SK-N-SH treated with all-trans-retinoic acid at 6 μM for 48 hours (cell line): ENCODE measurements around the gene FLNC.

ENCODE experiments used
- ATAC-seq: fragments of 200-7000 bp; cut with Tn5 transposase; 3 replicates; pipeline ENCODE4 v1.9.1; 2020; ENCODE audit warnings: mild to moderate bottlenecking, moderate library complexity
- BACH2 ChIP-seq: fragments of 250-450 bp; sonication (Bioruptor Pico); IDR thresholded peaks from 2 replicates; pipeline ENCODE4 v1.9.0; 2021; ENCODE audit warnings: mild to moderate bottlenecking, borderline replicate concordance
- CSDC2 ChIP-seq: fragments of 250-450 bp; sonication (Bioruptor Pico); IDR thresholded peaks from 2 replicates; pipeline ENCODE4 v1.5.0; 2020; ENCODE audit warnings: mild to moderate bottlenecking, moderate library complexity
- ESRRG ChIP-seq: fragments of 250-450 bp; sonication (Bioruptor Pico); IDR thresholded peaks from 2 replicates; pipeline ENCODE4 v1.6.1; 2021; ENCODE audit warnings: mild to moderate bottlenecking
- ISL1 ChIP-seq: fragments of 250-450 bp; sonication (Bioruptor Pico); IDR thresholded peaks from 2 replicates; pipeline ENCODE4 v2.1.2; 2022; ENCODE audit warnings: mild to moderate bottlenecking, moderate library complexity
- OSR1 ChIP-seq: fragments of 250-450 bp; sonication (Bioruptor Pico); IDR thresholded peaks from 2 replicates; pipeline ENCODE4 v1.8.0; 2022; ENCODE audit warnings: moderate library complexity, mild to moderate bottlenecking, inconsistent platforms
- PPARA ChIP-seq: fragments of 250-450 bp; sonication (Bioruptor Pico); IDR thresholded peaks from 2 replicates; pipeline ENCODE4 v1.5.0; 2020; ENCODE audit warnings: mild to moderate bottlenecking, borderline replicate concordance
- RARB ChIP-seq: fragments of 250-450 bp; sonication (Bioruptor Pico); IDR thresholded peaks from 2 replicates; pipeline ENCODE4 v1.8.0; 2021; ENCODE audit warnings: mild to moderate bottlenecking, moderate library complexity
- SNAI2 ChIP-seq: fragments of 250-450 bp; sonication (Bioruptor Pico); IDR thresholded peaks from 2 replicates; pipeline ENCODE4 v1.5.0; 2020; ENCODE audit warnings: mild to moderate bottlenecking, moderate library complexity
- TCF4 ChIP-seq: fragments of 250-450 bp; sonication (Bioruptor Pico); IDR thresholded peaks from 2 replicates; pipeline ENCODE4 v1.8.0; 2021; ENCODE audit warnings: mild to moderate bottlenecking, moderate library complexity, borderline replicate concordance
- TOX ChIP-seq: fragments of 250-450 bp; sonication (Bioruptor Pico); IDR thresholded peaks from 2 replicates; pipeline ENCODE4 v1.8.0; 2021; ENCODE audit warnings: mild to moderate bottlenecking, moderate library complexity, borderline replicate concordance
- ZC3H10 ChIP-seq: fragments of 250-450 bp; sonication (Bioruptor Pico); IDR thresholded peaks from 2 replicates; pipeline ENCODE4 v1.5.1; 2021; ENCODE audit warnings: mild to moderate bottlenecking, moderate library complexity
- ZFP3 ChIP-seq: fragments of 250-450 bp; sonication (Bioruptor Pico); IDR thresholded peaks from 2 replicates; pipeline ENCODE4 v1.5.0; 2020; ENCODE audit warnings: mild to moderate bottlenecking, moderate library complexity
- ZFP30 ChIP-seq: fragments of 450-650 bp; formaldehyde crosslinking; IDR thresholded peaks from 2 replicates; pipeline ENCODE4 v1.5.0; 2022; ENCODE audit warnings: mild to moderate bottlenecking, moderate library complexity
- ZNF565 ChIP-seq: fragments of 450-650 bp; formaldehyde crosslinking; conservative IDR thresholded peaks from 2 replicates; pipeline ENCODE4 v1.5.0; 2020; ENCODE audit warnings: low read depth, mild to moderate bottlenecking, moderate library complexity
- ZNF70 ChIP-seq: fragments of 450-650 bp; formaldehyde crosslinking; IDR thresholded peaks from 2 replicates; pipeline ENCODE4 v1.5.0; 2020; ENCODE audit warnings: mild to moderate bottlenecking, moderate library complexity
- ZNF8 ChIP-seq: fragments of 450-650 bp; formaldehyde crosslinking; IDR thresholded peaks from 2 replicates; pipeline ENCODE4 v1.5.0; 2020; ENCODE audit warnings: mild to moderate bottlenecking, moderate library complexity
- TF ChIP-seq, protein P1 (sequence below): fragments of 250-450 bp; sonication (Bioruptor Pico); IDR thresholded peaks from 2 replicates; pipeline ENCODE4 v1.8.0; 2021; ENCODE audit warnings: low read depth, mild to moderate bottlenecking, moderate library complexity, borderline replicate concordance
- TF ChIP-seq, protein P2 (sequence below): fragments of 250-450 bp; sonication (Bioruptor Pico); IDR thresholded peaks from 2 replicates; pipeline ENCODE4 v1.5.1; 2020; ENCODE audit warnings: low read depth, mild to moderate bottlenecking, moderate library complexity
- TF ChIP-seq, protein P3 (sequence below): fragments of 250-450 bp; sonication (Bioruptor Pico); IDR thresholded peaks from 2 replicates; pipeline ENCODE4 v1.8.0; 2020; ENCODE audit warnings: mild to moderate bottlenecking, moderate library complexity, borderline replicate concordance
- TF ChIP-seq, protein P4 (sequence below): fragments of 250-450 bp; sonication (Bioruptor Pico); IDR thresholded peaks from 2 replicates; pipeline ENCODE4 v1.5.1; 2021; ENCODE audit warnings: mild to moderate bottlenecking, moderate library complexity
- TF ChIP-seq, protein P5 (sequence below): fragments of 250-450 bp; sonication (Bioruptor Pico); IDR thresholded peaks from 2 replicates; pipeline ENCODE4 v1.5.0; 2020; ENCODE audit warnings: mild to moderate bottlenecking, moderate library complexity

FLNC gene

DNA sequence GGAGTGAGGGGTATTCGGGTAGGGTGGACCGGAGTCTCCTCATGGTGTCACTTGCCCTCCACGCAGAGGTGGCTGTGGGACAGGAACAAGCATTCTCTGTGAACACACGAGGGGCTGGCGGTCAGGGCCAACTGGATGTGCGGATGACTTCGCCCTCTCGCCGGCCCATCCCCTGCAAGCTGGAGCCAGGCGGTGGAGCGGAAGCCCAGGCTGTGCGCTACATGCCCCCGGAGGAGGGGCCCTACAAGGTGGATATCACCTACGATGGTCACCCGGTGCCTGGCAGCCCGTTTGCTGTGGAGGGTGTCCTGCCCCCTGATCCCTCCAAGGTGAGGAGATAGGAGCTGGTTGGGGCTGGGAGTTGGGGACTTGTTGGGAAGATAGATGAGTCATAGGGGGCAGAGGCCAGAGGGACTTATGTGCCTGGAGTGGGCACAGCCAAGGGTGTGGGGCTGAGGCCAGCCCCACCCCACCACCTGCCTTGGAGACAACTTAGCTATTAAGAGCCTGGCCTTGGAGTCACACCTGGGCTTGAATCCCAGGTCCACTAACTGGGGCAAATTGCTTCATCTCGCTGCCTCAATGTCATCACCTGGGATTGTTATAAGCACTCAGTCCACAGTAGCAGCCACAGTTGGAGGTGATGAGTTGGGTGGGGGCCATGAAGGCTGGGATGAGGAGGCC is 13.9 kb downstream of the FLNC start (continued):
- TF ChIP-seq, protein P1, sequence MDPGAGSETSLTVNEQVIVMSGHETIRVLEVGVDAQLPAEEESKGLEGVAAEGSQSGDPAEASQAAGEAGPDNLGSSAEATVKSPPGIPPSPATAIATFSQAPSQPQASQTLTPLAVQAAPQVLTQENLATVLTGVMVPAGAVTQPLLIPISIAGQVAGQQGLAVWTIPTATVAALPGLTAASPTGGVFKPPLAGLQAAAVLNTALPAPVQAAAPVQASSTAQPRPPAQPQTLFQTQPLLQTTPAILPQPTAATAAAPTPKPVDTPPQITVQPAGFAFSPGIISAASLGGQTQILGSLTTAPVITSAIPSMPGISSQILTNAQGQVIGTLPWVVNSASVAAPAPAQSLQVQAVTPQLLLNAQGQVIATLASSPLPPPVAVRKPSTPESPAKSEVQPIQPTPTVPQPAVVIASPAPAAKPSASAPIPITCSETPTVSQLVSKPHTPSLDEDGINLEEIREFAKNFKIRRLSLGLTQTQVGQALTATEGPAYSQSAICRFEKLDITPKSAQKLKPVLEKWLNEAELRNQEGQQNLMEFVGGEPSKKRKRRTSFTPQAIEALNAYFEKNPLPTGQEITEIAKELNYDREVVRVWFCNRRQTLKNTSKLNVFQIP (CRISPR knock-in tag): no peak
- TF ChIP-seq ZFP3 (CRISPR knock-in tag): no peak
- TF ChIP-seq ZFP30: no peak
- TF ChIP-seq ZC3H10 (CRISPR knock-in tag): no peak

DNA sequence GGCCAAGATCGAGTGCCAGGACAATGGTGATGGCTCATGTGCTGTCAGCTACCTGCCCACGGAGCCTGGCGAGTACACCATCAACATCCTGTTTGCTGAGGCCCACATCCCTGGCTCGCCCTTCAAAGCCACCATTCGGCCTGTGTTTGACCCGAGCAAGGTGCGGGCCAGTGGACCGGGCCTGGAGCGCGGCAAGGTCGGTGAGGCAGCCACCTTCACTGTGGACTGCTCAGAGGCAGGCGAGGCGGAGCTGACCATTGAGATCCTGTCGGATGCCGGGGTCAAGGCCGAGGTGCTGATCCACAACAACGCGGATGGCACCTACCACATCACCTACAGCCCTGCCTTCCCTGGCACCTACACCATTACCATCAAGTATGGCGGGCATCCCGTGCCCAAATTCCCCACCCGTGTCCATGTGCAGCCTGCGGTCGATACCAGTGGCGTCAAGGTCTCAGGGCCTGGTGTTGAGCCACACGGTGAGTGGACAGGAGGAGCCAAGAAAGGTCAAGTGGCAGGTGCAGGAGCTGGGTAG is 14.6 kb downstream of the FLNC start:
- ATAC-seq: no peak
- TF ChIP-seq, protein P2, sequence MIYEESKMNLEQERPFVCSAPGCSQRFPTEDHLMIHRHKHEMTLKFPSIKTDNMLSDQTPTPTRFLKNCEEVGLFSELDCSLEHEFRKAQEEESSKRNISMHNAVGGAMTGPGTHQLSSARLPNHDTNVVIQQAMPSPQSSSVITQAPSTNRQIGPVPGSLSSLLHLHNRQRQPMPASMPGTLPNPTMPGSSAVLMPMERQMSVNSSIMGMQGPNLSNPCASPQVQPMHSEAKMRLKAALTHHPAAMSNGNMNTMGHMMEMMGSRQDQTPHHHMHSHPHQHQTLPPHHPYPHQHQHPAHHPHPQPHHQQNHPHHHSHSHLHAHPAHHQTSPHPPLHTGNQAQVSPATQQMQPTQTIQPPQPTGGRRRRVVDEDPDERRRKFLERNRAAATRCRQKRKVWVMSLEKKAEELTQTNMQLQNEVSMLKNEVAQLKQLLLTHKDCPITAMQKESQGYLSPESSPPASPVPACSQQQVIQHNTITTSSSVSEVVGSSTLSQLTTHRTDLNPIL (CRISPR knock-in tag): no peak
- no peak for TF ChIP-seq RARB (CRISPR knock-in tag)
- TF ChIP-seq, protein P3, sequence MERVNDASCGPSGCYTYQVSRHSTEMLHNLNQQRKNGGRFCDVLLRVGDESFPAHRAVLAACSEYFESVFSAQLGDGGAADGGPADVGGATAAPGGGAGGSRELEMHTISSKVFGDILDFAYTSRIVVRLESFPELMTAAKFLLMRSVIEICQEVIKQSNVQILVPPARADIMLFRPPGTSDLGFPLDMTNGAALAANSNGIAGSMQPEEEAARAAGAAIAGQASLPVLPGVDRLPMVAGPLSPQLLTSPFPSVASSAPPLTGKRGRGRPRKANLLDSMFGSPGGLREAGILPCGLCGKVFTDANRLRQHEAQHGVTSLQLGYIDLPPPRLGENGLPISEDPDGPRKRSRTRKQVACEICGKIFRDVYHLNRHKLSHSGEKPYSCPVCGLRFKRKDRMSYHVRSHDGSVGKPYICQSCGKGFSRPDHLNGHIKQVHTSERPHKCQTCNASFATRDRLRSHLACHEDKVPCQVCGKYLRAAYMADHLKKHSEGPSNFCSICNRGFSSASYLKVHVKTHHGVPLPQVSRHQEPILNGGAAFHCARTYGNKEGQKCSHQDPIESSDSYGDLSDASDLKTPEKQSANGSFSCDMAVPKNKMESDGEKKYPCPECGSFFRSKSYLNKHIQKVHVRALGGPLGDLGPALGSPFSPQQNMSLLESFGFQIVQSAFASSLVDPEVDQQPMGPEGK: no peak
- no peak for TF ChIP-seq TOX (CRISPR knock-in tag)
- no peak for TF ChIP-seq ISL1 (CRISPR knock-in tag)
- no peak for TF ChIP-seq ZC3H10 (CRISPR knock-in tag)
- TF ChIP-seq TCF4 (CRISPR knock-in tag): no peak
- TF ChIP-seq SNAI2 (CRISPR knock-in tag): no peak
- no peak for TF ChIP-seq BACH2 (CRISPR knock-in tag)
- TF ChIP-seq, protein P1 (CRISPR knock-in tag): no peak
- TF ChIP-seq OSR1 (CRISPR knock-in tag): no peak
- TF ChIP-seq, protein P4, sequence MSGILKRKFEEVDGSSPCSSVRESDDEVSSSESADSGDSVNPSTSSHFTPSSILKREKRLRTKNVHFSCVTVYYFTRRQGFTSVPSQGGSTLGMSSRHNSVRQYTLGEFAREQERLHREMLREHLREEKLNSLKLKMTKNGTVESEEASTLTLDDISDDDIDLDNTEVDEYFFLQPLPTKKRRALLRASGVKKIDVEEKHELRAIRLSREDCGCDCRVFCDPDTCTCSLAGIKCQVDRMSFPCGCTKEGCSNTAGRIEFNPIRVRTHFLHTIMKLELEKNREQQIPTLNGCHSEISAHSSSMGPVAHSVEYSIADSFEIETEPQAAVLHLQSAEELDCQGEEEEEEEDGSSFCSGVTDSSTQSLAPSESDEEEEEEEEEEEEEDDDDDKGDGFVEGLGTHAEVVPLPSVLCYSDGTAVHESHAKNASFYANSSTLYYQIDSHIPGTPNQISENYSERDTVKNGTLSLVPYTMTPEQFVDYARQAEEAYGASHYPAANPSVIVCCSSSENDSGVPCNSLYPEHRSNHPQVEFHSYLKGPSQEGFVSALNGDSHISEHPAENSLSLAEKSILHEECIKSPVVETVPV (CRISPR knock-in tag): no peak
- TF ChIP-seq ZNF70 (CRISPR knock-in tag): no peak
- no peak for TF ChIP-seq ZNF8 (CRISPR knock-in tag)
- no peak for TF ChIP-seq ZFP30
- TF ChIP-seq ESRRG (CRISPR knock-in tag): no peak
- TF ChIP-seq PPARA: no peak
- no peak for TF ChIP-seq ZFP3 (CRISPR knock-in tag)
- TF ChIP-seq ZNF565 (CRISPR knock-in tag): no peak

DNA sequence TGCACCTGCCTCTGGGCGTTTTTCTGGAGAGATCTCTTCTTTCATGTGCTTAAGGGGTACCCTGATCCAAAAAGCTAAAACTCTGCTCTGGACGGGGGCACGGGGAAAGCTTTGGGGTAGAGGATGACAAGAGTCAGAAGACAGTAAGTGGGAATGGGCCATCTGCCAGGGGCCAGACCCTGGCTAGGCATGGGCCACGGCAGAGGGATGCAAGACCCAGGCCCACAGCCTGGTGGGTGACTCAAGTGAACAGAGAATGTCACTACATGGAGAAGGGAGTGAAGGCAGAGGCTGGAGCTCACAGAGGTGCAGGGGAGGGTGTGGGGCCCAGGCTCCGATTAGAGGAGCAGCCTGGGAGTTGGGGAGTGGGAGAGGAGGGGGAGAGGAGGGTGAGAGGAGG is 15.3 kb downstream of the FLNC start:
- ATAC-seq: no peak

More for the DNA sequence above, 15.3 kb downstream of the FLNC start:
- TF ChIP-seq, protein P5, sequence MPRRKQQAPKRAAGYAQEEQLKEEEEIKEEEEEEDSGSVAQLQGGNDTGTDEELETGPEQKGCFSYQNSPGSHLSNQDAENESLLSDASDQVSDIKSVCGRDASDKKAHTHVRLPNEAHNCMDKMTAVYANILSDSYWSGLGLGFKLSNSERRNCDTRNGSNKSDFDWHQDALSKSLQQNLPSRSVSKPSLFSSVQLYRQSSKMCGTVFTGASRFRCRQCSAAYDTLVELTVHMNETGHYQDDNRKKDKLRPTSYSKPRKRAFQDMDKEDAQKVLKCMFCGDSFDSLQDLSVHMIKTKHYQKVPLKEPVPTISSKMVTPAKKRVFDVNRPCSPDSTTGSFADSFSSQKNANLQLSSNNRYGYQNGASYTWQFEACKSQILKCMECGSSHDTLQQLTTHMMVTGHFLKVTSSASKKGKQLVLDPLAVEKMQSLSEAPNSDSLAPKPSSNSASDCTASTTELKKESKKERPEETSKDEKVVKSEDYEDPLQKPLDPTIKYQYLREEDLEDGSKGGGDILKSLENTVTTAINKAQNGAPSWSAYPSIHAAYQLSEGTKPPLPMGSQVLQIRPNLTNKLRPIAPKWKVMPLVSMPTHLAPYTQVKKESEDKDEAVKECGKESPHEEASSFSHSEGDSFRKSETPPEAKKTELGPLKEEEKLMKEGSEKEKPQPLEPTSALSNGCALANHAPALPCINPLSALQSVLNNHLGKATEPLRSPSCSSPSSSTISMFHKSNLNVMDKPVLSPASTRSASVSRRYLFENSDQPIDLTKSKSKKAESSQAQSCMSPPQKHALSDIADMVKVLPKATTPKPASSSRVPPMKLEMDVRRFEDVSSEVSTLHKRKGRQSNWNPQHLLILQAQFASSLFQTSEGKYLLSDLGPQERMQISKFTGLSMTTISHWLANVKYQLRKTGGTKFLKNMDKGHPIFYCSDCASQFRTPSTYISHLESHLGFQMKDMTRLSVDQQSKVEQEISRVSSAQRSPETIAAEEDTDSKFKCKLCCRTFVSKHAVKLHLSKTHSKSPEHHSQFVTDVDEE: no peak
- TF ChIP-seq, protein P3: no peak
- no peak for TF ChIP-seq TOX (CRISPR knock-in tag)
- no peak for TF ChIP-seq PPARA
- TF ChIP-seq, protein P2 (CRISPR knock-in tag): no peak
- no peak for TF ChIP-seq CSDC2 (CRISPR knock-in tag)
- TF ChIP-seq RARB (CRISPR knock-in tag): no peak
- no peak for TF ChIP-seq OSR1 (CRISPR knock-in tag)
- no peak for TF ChIP-seq ESRRG (CRISPR knock-in tag)
- no peak for TF ChIP-seq ZNF70 (CRISPR knock-in tag)
